ENCODE measurements around the gene SFRP2.

Gene SFRP2

DNA sequence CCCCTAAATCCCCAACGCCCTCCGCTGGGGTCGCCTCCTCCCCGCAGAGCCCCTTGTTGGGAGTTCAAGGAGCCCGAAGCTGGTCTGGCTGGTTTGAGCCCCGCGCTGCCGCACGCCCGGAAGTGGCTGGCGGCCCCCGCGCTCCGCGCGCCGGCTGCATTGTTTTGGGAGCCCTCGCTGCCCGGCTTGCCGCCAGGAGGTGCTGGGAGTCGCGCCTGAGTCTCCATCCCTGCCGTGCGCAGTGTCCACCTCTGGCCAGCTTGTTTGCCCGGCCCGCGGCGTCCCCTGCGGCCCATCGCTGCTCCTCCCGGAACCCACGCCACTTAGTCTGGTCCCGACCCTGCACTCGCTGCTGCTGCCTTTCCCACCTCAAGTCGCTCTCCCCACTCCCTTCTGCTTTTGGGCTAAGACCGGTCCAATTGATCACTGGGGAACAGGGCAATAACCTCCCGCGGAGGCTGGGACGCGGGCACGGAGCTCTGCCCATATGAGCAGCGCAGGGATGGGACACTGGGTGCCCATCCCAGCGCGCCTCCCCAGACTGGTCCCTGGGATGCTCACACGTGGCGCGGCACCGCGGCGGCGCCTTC is 2.2 kb upstream of the SFRP2 start:
- intact Hi-C loops (cut with DNase I; ENCODE audit: low total_unique reads) = no loop called here
- H3K4me1 ChIP-seq = peaks cover 0 to 51% (median 36%) of the 10 kb centered on the region in 4 donors
- TF ChIP-seq CTCF (IDR thresholded peaks at IDR 0.05) = no peak
- peak in 1 of 2 donors; percentile 55 for DNase-seq
- H3K36me3 ChIP-seq = no peaks in the 10 kb centered on the region
- peak overlapping the region in 1 of 2 donors; percentile 47 for H3K27ac ChIP-seq
- H3K27me3 ChIP-seq = peaks cover 0 to 87% of the 10 kb centered on the region in 2 donors
- H3K4me3 ChIP-seq = peak overlapping the region; percentile 41
- no peaks in the 10 kb centered on the region for H3K9me3 ChIP-seq

DNA sequence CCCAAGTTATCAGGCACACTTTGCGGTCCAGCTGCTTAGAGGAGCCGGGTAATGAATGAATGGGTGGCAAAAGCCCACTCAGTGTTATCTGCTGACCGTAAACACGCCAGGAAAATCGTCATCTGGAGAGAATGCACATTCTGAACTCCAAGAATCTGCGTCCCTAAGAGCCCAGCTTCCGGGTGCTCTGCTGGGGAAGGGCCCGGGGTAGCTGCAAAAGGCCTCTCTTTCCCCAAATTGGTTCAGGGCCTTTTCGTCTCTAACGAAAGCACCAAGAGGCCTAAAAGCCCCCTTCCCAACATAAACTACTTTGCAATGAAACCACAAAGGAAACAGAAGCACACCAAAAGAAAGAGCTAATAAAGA is 1.6 kb upstream of the SFRP2 start:
- Histone ChIP-seq H3K4me3 (peak overlapping the region; percentile 41), H3K4me1 (peaks cover 0 to 51% (median 36%) of the 10 kb centered on the region in 4 donors), H3K27ac (peak overlapping the region in 1 of 2 donors; percentile 47), H3K9me3 (no peaks in the 10 kb centered on the region), H3K36me3 (no peaks in the 10 kb centered on the region), H3K27me3 (peaks cover 0 to 85% of the 10 kb centered on the region in 2 donors)
- no peak for TF ChIP-seq CTCF (IDR thresholded peaks at IDR 0.05)
- no peak for DNase-seq
- intact Hi-C loops (cut with DNase I; ENCODE audit: low total_unique reads) = no loop called here

GRCh38 chr4:153789741-153790499 is 1.0 kb upstream of the SFRP2 start:
- Histone ChIP-seq H3K9me3 (no peaks in the 10 kb centered on the region), H3K4me3 (peak overlapping the region; percentile 41), H3K36me3 (no peaks in the 10 kb centered on the region), H3K27ac (peak overlapping the region; percentile 30 to 43), H3K27me3 (peaks cover 0 to 80% of the 10 kb centered on the region in 2 donors), H3K4me1 (peaks cover 0 to 51% (median 36%) of the 10 kb centered on the region in 4 donors)
- peak in 1 of 2 donors; percentile 23 for DNase-seq
- no peak for TF ChIP-seq CTCF (IDR thresholded peaks at IDR 0.05)
- intact Hi-C loops (cut with DNase I; ENCODE audit: low total_unique reads) = no loop called here

GRCh38 chr4:153788051-153788412 is 851 bp downstream of the SFRP2 start:
- H3K27ac ChIP-seq = peak overlapping the region; percentile 30 to 43
- H3K27me3 ChIP-seq = peaks cover 0 to 72% of the 10 kb centered on the region in 2 donors
- DNase-seq = peak in 1 of 2 donors; percentile 28
- TF ChIP-seq CTCF (IDR thresholded peaks at IDR 0.05) = no peak
- intact Hi-C loops (cut with DNase I; ENCODE audit: low total_unique reads) = no loop called here
- H3K4me3 ChIP-seq = peak overlapping the region; percentile 38 to 41
- no peaks in the 10 kb centered on the region for H3K9me3 ChIP-seq
- H3K4me1 ChIP-seq = peaks cover 0 to 51% (median 36%) of the 10 kb centered on the region in 4 donors
- H3K36me3 ChIP-seq = no peaks in the 10 kb centered on the region

GRCh38 chr4:153787575-153787974 is 1.3 kb downstream of the SFRP2 start:
- no peak for TF ChIP-seq CTCF (IDR thresholded peaks at IDR 0.05)
- intact Hi-C loops (cut with DNase I; ENCODE audit: low total_unique reads) = no loop called here
- Histone ChIP-seq H3K27me3 (peaks cover 0 to 68% of the 10 kb centered on the region in 2 donors), H3K4me3 (peak overlapping the region; percentile 38 to 41), H3K4me1 (peaks cover 0 to 47% (median 33%) of the 10 kb centered on the region in 4 donors), H3K9me3 (no peaks in the 10 kb centered on the region), H3K27ac (peak overlapping the region in 1 of 2 donors; percentile 30), H3K36me3 (no peaks in the 10 kb centered on the region)
- DNase-seq = no peak
